Aorta (tissue), 5 donors: ENCODE data around the gene ZBTB43. TPM values are rescaled to one million over a fixed set of nuclear protein-coding genes. Genes with fewer than 3 reads are reported as not detected.
"Not testable (repeated sequence)": the region's sequence is repeated elsewhere in the genome, so short reads cannot be mapped to it uniquely, and the experiment has no call there.

Experiments
- ATAC-seq: fragments of 200-7000 bp; cut with Tn5 transposase; one replicate; pipeline ENCODE4 v1.9.1; 2022; ENCODE audit warnings: moderate library complexity; ENCODE audit not compliant: low FRiP score
- DNase-seq, 2 donors: peaks; one replicate each; pipeline ENCODE4 v3.0.0-alpha.2; 2020
- H3K27ac ChIP-seq, 2 donors: one replicate each; pipeline ENCODE4 v1.5.1; 2013; ENCODE audit warnings: low read length in 2 of 2, mild to moderate bottlenecking in 2 of 2, moderate library complexity in 2 of 2, control low read depth in 1 of 2, inconsistent platforms in 1 of 2, low read depth in 1 of 2
- H3K27me3 ChIP-seq, 2 donors: one replicate each; pipeline ENCODE4 v1.6.1; 2013; ENCODE audit warnings: control low read depth in 1 of 2, low read length in 1 of 2, mild to moderate bottlenecking in 1 of 2, moderate library complexity in 1 of 2; ENCODE audit not compliant: insufficient read depth in 2 of 2, control insufficient read depth in 1 of 2
- H3K36me3 ChIP-seq, 2 donors: one replicate each; pipeline ENCODE4 v1.6.1; 2013; ENCODE audit warnings: control low read depth in 1 of 2, low read length in 1 of 2, mild to moderate bottlenecking in 1 of 2; ENCODE audit not compliant: insufficient read depth in 2 of 2, control insufficient read depth in 1 of 2
- H3K4me1 ChIP-seq, 2 donors: one replicate each; pipeline ENCODE4 v1.6.1; 2013; ENCODE audit warnings: low read length in 2 of 2, control low read depth in 1 of 2, mild to moderate bottlenecking in 1 of 2, moderate library complexity in 1 of 2; ENCODE audit not compliant: insufficient read depth in 2 of 2, control insufficient read depth in 1 of 2
- H3K4me3 ChIP-seq, 2 donors: one replicate each; pipeline ENCODE4 v1.5.1; 2013; ENCODE audit warnings: low read length in 2 of 2, control low read depth in 1 of 2, mild to moderate bottlenecking in 1 of 2
- H3K9me3 ChIP-seq: one replicate; pipeline ENCODE4 v1.6.1; 2013; ENCODE audit warnings: mild to moderate bottlenecking, low read length; ENCODE audit not compliant: control insufficient read depth
- WGBS, 2 donors: extraction: QIAGEN DNeasy Blood & Tissue Kit; methylation state at CpG; one replicate each; pipeline ENCODE4 v1.1.7; 2013; 5-methylcytosine and 5-hydroxymethylcytosine counted together
- intact Hi-C, 2 donors: fragments of 100-400 bp; cut with DNase I; formaldehyde crosslinking; loops; one replicate each; pipeline versions ENCODE4 v1.14.2 to v1.15.0; 2022
- polyA plus RNA-seq, 2 donors: library from polyadenylated mRNA; stranded (reverse); fragments of 200-250 nt; gene quantifications; one replicate each; pipeline ENCODE4 v1.2.3, GENCODE V29; 2013
- total RNA-seq, 2 donors: library from RNA; stranded (reverse); fragmentation: NEBNext Ultra II Directional; extraction: Animal tissue kit (Norgen Biotek cat#: 25700); gene quantifications; one replicate each; pipeline ENCODE4 v1.2.1, GENCODE V29; 2021
- donor health status: healthy with polysubstance abuse.
- donor health status: Bipolar disorder and iron deficiency.
- donor health status: DM: no; HTN: no; CAD: no.
- donor health status: DM: no; HTN: no; CAD: no.
- donor health status: DM: yes; HTN: yes; CAD: no.

The ZBTB43 gene
- total and polyA plus RNA-seq, 4 donors = 0.75 to 18.4 (median 8.2) TPM

GRCh38 chr9:126813072-126813471, 8.2 kb downstream of the ZBTB43 start:
- DNase-seq = no peak
- H3K4me3 ChIP-seq = no peak overlapping the region
- no peaks in the 10 kb centered on the region for H3K27me3 ChIP-seq
- H3K4me1 ChIP-seq = peaks cover 0 to 4% of the 10 kb centered on the region in 2 donors
- ATAC-seq = no peak
- no peak overlapping the region for H3K27ac ChIP-seq
- WGBS, 2 donors = 92% methylated on average over 11 of the region's 11 CpGs
- no peaks in the 10 kb centered on the region for H3K9me3 ChIP-seq
- peaks cover 2 to 7% of the 10 kb centered on the region in 2 donors for H3K36me3 ChIP-seq
- intact Hi-C loops = no loop called here

GRCh38 chr9:126814091-126814490, 9.3 kb downstream of the ZBTB43 start:
- Histone ChIP-seq H3K27ac (no peak overlapping the region), H3K4me3 (no peak overlapping the region), H3K36me3 (peaks cover 2 to 7% of the 10 kb centered on the region in 2 donors), H3K9me3 (peaks cover 2% of the 10 kb centered on the region), H3K27me3 (no peaks in the 10 kb centered on the region), H3K4me1 (peaks cover 0 to 4% of the 10 kb centered on the region in 2 donors)
- intact Hi-C loops = no loop called here
- no peak for DNase-seq
- no peak for ATAC-seq

- H3K27me3 ChIP-seq, ATAC-seq, H3K4me1 ChIP-seq, H3K4me3 ChIP-seq, DNase-seq, intact Hi-C loops, H3K9me3 ChIP-seq, H3K36me3 ChIP-seq, H3K27ac ChIP-seq: not testable (repeated sequence)
- 98% methylated on average over 7 of the region's 7 CpGs for WGBS, 2 donors
These were observed 12.8 kb downstream of the ZBTB43 start for GRCh38 chr9:126817615-126818014.

- H3K4me1 ChIP-seq = peaks cover 1 to 4% of the 10 kb centered on the region in 2 donors
- no peaks in the 10 kb centered on the region for H3K27me3 ChIP-seq
- ATAC-seq (no peak), DNase-seq (no peak)
- WGBS, 2 donors = 98% methylated on average over 5 of the region's 5 CpGs
- no peak overlapping the region for H3K4me3 ChIP-seq
- no peaks in the 10 kb centered on the region for H3K36me3 ChIP-seq
- peaks cover 2% of the 10 kb centered on the region for H3K9me3 ChIP-seq
- H3K27ac ChIP-seq = no peak overlapping the region
- intact Hi-C loops = no loop called here
These were observed 13.6 kb downstream of the ZBTB43 start for GRCh38 chr9:126818482-126818881.

- WGBS, 2 donors = 100% methylated on average over 1 of the region's 1 CpG
- intact Hi-C loops = no loop called here
- H3K27ac ChIP-seq = no peak overlapping the region
- DNase-seq (no peak), ATAC-seq (no peak)
- H3K4me3 ChIP-seq = no peak overlapping the region
- peaks cover 1 to 4% of the 10 kb centered on the region in 2 donors for H3K4me1 ChIP-seq
- no peaks in the 10 kb centered on the region for H3K36me3 ChIP-seq
- H3K9me3 ChIP-seq = peaks cover 2% of the 10 kb centered on the region
- H3K27me3 ChIP-seq = no peaks in the 10 kb centered on the region
These were observed 14.6 kb downstream of the ZBTB43 start for GRCh38 chr9:126819482-126819881.

GRCh38 chr9:126822278-126822677, 17.4 kb downstream of the ZBTB43 start:
- Histone ChIP-seq H3K9me3 (peaks cover 2% of the 10 kb centered on the region), H3K27ac (no peak overlapping the region), H3K27me3 (no peaks in the 10 kb centered on the region), H3K4me3 (no peak overlapping the region), H3K36me3 (no peaks in the 10 kb centered on the region), H3K4me1 (peaks cover 0 to 1% of the 10 kb centered on the region in 2 donors)
- intact Hi-C loops = no loop called here
- DNase-seq (no peak), ATAC-seq (no peak)
- 3 to 6% methylated on average over 2 of the region's 2 CpGs for WGBS, 2 donors

- Histone ChIP-seq H3K4me1 (peaks cover 0 to 1% of the 10 kb centered on the region in 2 donors), H3K4me3 (no peak overlapping the region), H3K27ac (no peak overlapping the region), H3K36me3 (no peaks in the 10 kb centered on the region), H3K27me3 (no peaks in the 10 kb centered on the region), H3K9me3 (peaks cover 2% of the 10 kb centered on the region)
- intact Hi-C loops = no loop called here
- DNase-seq = no peak
- no peak for ATAC-seq
- WGBS, 2 donors = 98 to 100% methylated on average over 1 of the region's 1 CpG
These were observed 18.0 kb downstream of the ZBTB43 start for GRCh38 chr9:126822873-126823272.

- H3K36me3 ChIP-seq, H3K27me3 ChIP-seq, intact Hi-C loops, H3K4me1 ChIP-seq, H3K4me3 ChIP-seq, H3K27ac ChIP-seq, H3K9me3 ChIP-seq, DNase-seq, ATAC-seq: not testable (repeated sequence)
- 96% methylated on average over 7 of the region's 7 CpGs for WGBS, 2 donors
These were observed 19.2 kb downstream of the ZBTB43 start for GRCh38 chr9:126824052-126824451.

GRCh38 chr9:126827227-126827626, 22.4 kb downstream of the ZBTB43 start:
- Histone ChIP-seq H3K27me3 (no peaks in the 10 kb centered on the region), H3K4me1 (peaks cover 0 to 1% of the 10 kb centered on the region in 2 donors), H3K4me3 (no peak overlapping the region), H3K9me3 (no peaks in the 10 kb centered on the region), H3K27ac (no peak overlapping the region), H3K36me3 (peaks cover 0 to 4% of the 10 kb centered on the region in 2 donors)
- WGBS, 2 donors = 91 to 94% methylated on average over 7 of the region's 7 CpGs
- DNase-seq (no peak), ATAC-seq (no peak)
- intact Hi-C loops = no loop called here
